Mesothelial cell of epicardium (in vitro differentiated cells): Measurements from ENCODE around the gene QRFP. TPM values are rescaled to one million over a fixed set of nuclear protein-coding genes. Genes with fewer than 3 reads are reported as not detected.
A peak's percentile ranks its signal among the peaks of the same experiment; 100 is the strongest.

Experiments
- DNase-seq, 2 experiments: peaks; one replicate each; pipeline ENCODE4 v3.0.0; 2021; ENCODE audit warnings: low spot score in 2 of 2; ENCODE audit not compliant: unreplicated experiment in 2 of 2
- H3K27ac Mint-ChIP-seq: 2 replicates; pipeline ENCODE4 v1.8.0; 2021; ENCODE audit warnings: mixed read lengths
- H3K27me3 Mint-ChIP-seq: 2 replicates; pipeline ENCODE4 v1.8.0; 2021; ENCODE audit warnings: low read depth, mixed read lengths
- H3K36me3 Mint-ChIP-seq: 2 replicates; pipeline ENCODE4 v1.8.0; 2021; ENCODE audit warnings: mixed read lengths
- H3K4me1 Mint-ChIP-seq: 2 replicates; pipeline ENCODE4 v1.8.0; 2021; ENCODE audit warnings: mixed read lengths
- H3K4me3 Mint-ChIP-seq: 2 replicates; pipeline ENCODE4 v1.8.0; 2021; ENCODE audit warnings: mild to moderate bottlenecking, moderate library complexity, mixed read lengths
- H3K9me3 Mint-ChIP-seq: 2 replicates; pipeline ENCODE4 v1.8.0; 2021; ENCODE audit warnings: mixed read lengths
- total RNA-seq: library from RNA; stranded (reverse); gene quantifications from 3 replicates; pipeline ENCODE4 v1.2.1, GENCODE V29; 2021
- TF ChIP-seq, protein P1 (sequence below): fragments of 200-600 bp; sonication (generic); IDR thresholded peaks from one replicate; pipeline ENCODE4 v1.5.0; 2021; ENCODE audit warnings: antibody characterized with exemption; ENCODE audit not compliant: unreplicated experiment

QRFP gene
- total RNA-seq, 1 donor from 2014 or later: not detected

DNA sequence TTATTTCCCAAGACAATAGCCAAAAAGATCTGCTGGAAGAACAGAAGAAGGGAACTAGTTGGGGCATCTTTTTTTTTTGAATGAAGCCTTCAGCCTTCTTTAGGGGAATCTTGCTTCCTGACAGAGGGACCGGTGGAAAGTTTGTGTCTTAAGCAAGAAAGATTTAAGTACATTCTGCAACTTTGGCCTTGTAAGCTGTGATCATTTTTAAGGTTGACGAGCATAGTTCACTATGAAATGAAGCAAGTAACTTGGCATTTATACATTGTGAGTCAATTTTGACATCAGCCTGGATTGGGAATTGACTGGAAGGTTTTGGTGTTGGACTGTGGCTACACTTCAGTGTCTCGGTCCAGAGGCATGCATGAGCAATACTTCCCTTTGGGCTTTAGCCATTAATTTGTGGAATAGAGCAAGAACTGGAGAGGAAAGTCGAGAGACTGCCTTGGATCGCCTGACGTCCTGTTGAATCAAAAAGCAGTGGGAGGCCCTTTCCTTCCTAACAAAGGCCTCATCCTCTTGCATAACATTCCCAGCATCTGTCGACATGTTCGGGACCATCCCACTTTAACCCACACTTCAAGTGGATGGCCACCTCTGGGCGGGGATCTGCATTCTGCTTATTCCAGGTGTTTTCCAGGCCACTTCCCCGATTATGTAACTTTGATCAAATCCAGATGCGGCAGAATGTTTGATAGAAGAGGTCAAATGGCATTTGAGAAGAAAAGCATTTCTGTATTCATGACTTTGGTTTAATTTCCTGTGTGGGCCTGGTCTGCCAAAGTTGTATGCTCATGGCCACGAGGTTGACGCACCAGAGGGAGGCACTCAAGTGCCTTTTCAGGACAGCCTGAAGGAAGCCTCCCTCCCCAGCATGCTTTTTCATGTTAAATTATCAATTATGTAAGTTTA is 49.0 kb downstream of the QRFP start:
- TF ChIP-seq, protein P1, sequence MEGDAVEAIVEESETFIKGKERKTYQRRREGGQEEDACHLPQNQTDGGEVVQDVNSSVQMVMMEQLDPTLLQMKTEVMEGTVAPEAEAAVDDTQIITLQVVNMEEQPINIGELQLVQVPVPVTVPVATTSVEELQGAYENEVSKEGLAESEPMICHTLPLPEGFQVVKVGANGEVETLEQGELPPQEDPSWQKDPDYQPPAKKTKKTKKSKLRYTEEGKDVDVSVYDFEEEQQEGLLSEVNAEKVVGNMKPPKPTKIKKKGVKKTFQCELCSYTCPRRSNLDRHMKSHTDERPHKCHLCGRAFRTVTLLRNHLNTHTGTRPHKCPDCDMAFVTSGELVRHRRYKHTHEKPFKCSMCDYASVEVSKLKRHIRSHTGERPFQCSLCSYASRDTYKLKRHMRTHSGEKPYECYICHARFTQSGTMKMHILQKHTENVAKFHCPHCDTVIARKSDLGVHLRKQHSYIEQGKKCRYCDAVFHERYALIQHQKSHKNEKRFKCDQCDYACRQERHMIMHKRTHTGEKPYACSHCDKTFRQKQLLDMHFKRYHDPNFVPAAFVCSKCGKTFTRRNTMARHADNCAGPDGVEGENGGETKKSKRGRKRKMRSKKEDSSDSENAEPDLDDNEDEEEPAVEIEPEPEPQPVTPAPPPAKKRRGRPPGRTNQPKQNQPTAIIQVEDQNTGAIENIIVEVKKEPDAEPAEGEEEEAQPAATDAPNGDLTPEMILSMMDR: no peak
- H3K4me3 Mint-ChIP-seq: no peak overlapping the region

DNA sequence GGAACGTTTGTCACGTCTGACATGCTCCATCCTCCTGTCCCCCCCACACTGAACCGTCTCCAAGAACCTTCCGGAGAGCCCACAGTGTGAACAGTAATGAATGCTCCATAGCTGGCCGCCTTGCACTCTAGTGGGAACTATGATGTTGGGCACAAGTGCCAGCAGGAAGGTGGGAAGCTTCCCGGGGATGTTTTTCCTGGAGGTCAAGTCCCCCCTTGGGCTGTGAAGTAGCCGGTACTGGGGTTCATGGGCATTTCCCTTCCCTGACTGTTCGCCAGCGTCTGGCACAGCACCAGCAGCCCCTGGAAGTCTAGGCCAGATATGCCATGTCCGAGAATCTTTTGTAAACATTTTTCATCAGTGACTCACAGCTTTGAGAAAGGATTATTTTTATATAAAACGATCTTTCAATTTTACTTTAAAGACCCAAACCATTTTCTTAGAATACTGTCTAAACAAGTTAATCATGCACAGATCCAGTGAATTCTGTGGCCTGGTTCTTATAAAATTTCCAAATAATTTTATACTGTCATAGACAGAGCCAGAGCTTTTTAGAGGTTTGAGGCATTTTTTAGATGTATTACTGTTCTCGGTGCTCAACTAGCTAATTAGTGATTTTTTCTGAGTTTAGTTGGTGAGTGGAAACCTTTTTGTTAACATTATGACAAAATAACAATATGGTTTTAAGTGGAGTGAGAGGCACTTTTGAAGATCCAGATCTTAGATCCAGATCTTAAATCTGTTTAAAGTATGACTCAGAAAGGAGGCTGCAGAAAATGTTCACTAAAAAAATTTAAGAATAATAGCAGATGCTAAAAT is 49.9 kb downstream of the QRFP start:
- no peaks in the 10 kb centered on the region for H3K27me3 Mint-ChIP-seq
- peak overlapping the region; percentile 40 for H3K4me3 Mint-ChIP-seq
- H3K36me3 Mint-ChIP-seq: peaks cover 5% of the 10 kb centered on the region
- H3K4me1 Mint-ChIP-seq: peaks cover 59% of the 10 kb centered on the region
- peak overlapping the region; percentile 97 for H3K27ac Mint-ChIP-seq
- TF ChIP-seq, protein P1: no peak
- DNase-seq: no peak
- H3K9me3 Mint-ChIP-seq: no peaks in the 10 kb centered on the region

More for the DNA sequence above, 49.0 kb downstream of the QRFP start:
- DNase-seq: no peak
- Mint-ChIP-seq H3K4me1 (peaks cover 53% of the 10 kb centered on the region), H3K36me3 (peaks cover 8% of the 10 kb centered on the region), H3K27ac (peak overlapping the region; percentile 97), H3K27me3 (no peaks in the 10 kb centered on the region), H3K9me3 (no peaks in the 10 kb centered on the region)

DNA sequence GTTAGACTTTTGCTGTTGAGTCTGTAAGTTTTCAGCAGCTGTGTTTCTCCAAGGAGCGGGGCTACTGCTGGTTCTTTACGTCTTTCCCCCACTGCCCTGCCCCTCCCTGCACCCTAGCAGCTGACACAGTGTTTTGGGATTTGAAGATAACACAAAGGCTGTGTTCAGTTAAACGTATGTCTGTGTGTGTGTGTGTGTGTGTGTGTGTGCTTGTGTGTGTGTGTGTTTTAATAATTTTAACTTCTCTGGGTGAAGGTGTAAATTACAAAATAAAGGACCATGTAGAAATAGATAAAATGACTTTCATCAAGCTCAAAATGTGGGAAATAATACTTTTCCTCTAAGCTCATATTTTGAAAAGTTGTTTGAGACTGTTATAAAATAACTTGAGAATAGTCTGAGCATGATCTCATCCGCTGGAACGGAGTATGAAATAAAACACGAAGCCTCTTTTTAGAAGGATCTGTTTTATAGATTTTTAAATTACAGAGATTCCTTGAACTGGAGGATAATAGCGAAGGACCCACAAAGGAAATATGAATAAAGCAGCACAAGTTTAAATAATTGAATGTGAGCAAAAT is 50.6 kb downstream of the QRFP start:
- Mint-ChIP-seq H3K27ac (peak overlapping the region; percentile 97), H3K9me3 (no peaks in the 10 kb centered on the region), H3K27me3 (no peaks in the 10 kb centered on the region), H3K4me1 (peaks cover 61% of the 10 kb centered on the region), H3K36me3 (peaks cover 5% of the 10 kb centered on the region), H3K4me3 (peak overlapping the region; percentile 40)
- TF ChIP-seq, protein P1: no peak
- DNase-seq: no peak

DNA sequence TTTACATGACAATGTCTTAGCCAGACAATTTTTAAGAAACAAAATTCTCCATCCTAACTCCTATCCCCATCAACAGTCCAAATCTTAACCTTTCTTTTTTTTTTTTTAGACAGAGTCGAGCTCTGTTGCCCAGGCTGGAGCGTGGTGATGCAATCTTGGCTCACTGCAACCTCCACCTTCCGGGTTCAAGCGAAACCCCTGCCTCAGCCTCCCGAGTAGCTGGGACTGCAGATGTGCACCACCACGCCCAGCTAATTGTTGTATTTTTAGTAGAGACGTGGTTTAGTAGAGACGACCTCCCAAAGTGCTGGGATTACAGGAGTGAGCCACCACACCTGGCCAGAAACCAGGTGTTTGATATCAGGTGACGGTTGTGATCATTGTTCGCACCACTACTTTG is 51.4 kb downstream of the QRFP start:
- TF ChIP-seq, protein P1: no peak
- Mint-ChIP-seq H3K4me3 (peak overlapping the region; percentile 40), H3K27me3 (no peaks in the 10 kb centered on the region), H3K9me3 (no peaks in the 10 kb centered on the region), H3K4me1 (peaks cover 64% of the 10 kb centered on the region), H3K36me3 (peaks cover 5% of the 10 kb centered on the region), H3K27ac (peak overlapping the region; percentile 97)
- no peak for DNase-seq

DNA sequence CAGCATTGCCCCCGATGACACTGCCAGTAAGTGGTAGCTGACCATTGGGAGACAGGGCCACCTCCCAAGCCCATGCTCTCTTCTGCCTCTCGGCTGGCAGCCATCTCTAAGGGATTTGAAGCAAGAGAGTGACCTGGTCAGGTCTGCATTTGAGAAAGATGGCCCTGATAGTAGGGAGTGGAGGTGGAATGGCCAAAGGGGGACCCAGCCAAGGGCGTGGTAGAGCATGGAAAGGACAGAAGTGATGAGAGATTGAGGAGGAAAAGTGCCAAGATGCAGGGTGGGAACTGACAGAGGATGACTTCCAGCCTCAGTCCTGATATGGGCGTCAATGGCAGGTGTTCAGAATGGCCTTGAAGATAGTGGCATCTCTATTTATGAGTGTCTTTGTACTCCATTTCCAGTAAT is 52.6 kb downstream of the QRFP start:
- Mint-ChIP-seq H3K4me1 (peaks cover 70% of the 10 kb centered on the region), H3K27me3 (no peaks in the 10 kb centered on the region), H3K9me3 (no peaks in the 10 kb centered on the region), H3K36me3 (no peaks in the 10 kb centered on the region), H3K4me3 (no peak overlapping the region), H3K27ac (peak overlapping the region; percentile 80)
- no peak for DNase-seq
- TF ChIP-seq, protein P1: no peak
